ENCODE results near the gene VAC14.

- TF ChIP-seq POLR2AphosphoS5 (IDR thresholded peaks at IDR 0.05; ENCODE audit: low read depth, low read length) (no peak), TAF1 (IDR thresholded peaks at IDR 0.05; ENCODE audit: borderline replicate concordance, low read depth, low read length) (no peak)
These were observed 76.6 kb downstream of the VAC14 start for GRCh38 chr16:70724146-70725023.
